ENCODE results near the gene STRADA. TPM values are rescaled to one million over a fixed set of nuclear protein-coding genes. Genes with fewer than 3 reads are reported as not detected.

Gene STRADA
- 10 to 100 TPM; 16.5 to 32.3 (median 22.4) TPM for total RNA-seq

- peak; percentile 89 for DNase-seq (ENCODE audit: low spot score)
- ATAC-seq (ENCODE audit: low FRiP score), result peak; percentile 99
- TF ChIP-seq CTCF (IDR thresholded peaks at IDR 0.05), result no peak
Observed at GRCh38 chr17:63741408-63742173, at the start of gene STRADA. Gene STRADA, minus strand, starts transcription at chr17:63741799. Its CDS starts 13,430 bp downstream, at chr17:63728369.

- no peak for TF ChIP-seq CTCF (IDR thresholded peaks at IDR 0.05)
- DNase-seq (ENCODE audit: low spot score) (no peak), ATAC-seq (ENCODE audit: low FRiP score) (no peak)
Observed at GRCh38 chr17:63790057-63790456, 48.5 kb upstream of the STRADA start.

- no peak for TF ChIP-seq CTCF (IDR thresholded peaks at IDR 0.05)
- no peak for DNase-seq (ENCODE audit: low spot score)
- no peak for ATAC-seq (ENCODE audit: low FRiP score)
Observed at GRCh38 chr17:63786971-63787711, 45.5 kb upstream of the STRADA start.

GRCh38 chr17:63786117-63786516, 44.5 kb upstream of the STRADA start:
- no peak for ATAC-seq (ENCODE audit: low FRiP score)
- no peak for DNase-seq (ENCODE audit: low spot score)
- TF ChIP-seq CTCF (IDR thresholded peaks at IDR 0.05), result no peak

- no peak for ATAC-seq (ENCODE audit: low FRiP score)
- no peak for DNase-seq (ENCODE audit: low spot score)
- TF ChIP-seq CTCF (IDR thresholded peaks at IDR 0.05), result no peak
Observed at GRCh38 chr17:63785556-63785955, 44.0 kb upstream of the STRADA start.

- DNase-seq (ENCODE audit: low spot score) (no peak), ATAC-seq (ENCODE audit: low FRiP score) (no peak)
- no peak for TF ChIP-seq CTCF (IDR thresholded peaks at IDR 0.05)
Observed at GRCh38 chr17:63783522-63783921, 41.9 kb upstream of the STRADA start.
